Right renal pelvis (tissue), 4 donors: Measurements from ENCODE around the gene ULBP2. TPM values are rescaled to one million over a fixed set of nuclear protein-coding genes. Genes with fewer than 3 reads are reported as not detected.
"Not testable (repeated sequence)": the region's sequence is repeated elsewhere in the genome, so short reads cannot be mapped to it uniquely, and the experiment has no call there.

Experiments used
- DNase-seq, 4 donors: peaks; one replicate each; pipeline ENCODE4 v3.0.0-alpha.2; 2013; ENCODE audit warnings: low read depth in 4 of 4, low spot score in 3 of 4, missing footprints in 1 of 4
- polyA plus RNA-seq, 4 donors: library from polyadenylated mRNA; unstranded; fragments of 120-200 nt; gene quantifications; one replicate each; pipeline ENCODE4 v1.2.1, GENCODE V29; 2013; ENCODE audit not compliant: insufficient read length in 4 of 4

ULBP2 gene
- polyA plus RNA-seq, 4 donors, result 0.65 to 0.91 (median 0.67) TPM

- DNase-seq, result not testable (repeated sequence)
Observed at GRCh38 chr6:149908480-149908879, 33.3 kb upstream of the ULBP2 start.

GRCh38 chr6:149909701-149910470 lies 31.9 kb upstream of the ULBP2 start:
- no peak for DNase-seq

GRCh38 chr6:149910721-149911151 lies 31.1 kb upstream of the ULBP2 start:
- DNase-seq, result no peak

- not testable (repeated sequence) for DNase-seq
Observed at GRCh38 chr6:149912680-149913079, 29.1 kb upstream of the ULBP2 start.

- DNase-seq, result no peak
Observed at GRCh38 chr6:149913085-149913484, 28.7 kb upstream of the ULBP2 start.

DNA sequence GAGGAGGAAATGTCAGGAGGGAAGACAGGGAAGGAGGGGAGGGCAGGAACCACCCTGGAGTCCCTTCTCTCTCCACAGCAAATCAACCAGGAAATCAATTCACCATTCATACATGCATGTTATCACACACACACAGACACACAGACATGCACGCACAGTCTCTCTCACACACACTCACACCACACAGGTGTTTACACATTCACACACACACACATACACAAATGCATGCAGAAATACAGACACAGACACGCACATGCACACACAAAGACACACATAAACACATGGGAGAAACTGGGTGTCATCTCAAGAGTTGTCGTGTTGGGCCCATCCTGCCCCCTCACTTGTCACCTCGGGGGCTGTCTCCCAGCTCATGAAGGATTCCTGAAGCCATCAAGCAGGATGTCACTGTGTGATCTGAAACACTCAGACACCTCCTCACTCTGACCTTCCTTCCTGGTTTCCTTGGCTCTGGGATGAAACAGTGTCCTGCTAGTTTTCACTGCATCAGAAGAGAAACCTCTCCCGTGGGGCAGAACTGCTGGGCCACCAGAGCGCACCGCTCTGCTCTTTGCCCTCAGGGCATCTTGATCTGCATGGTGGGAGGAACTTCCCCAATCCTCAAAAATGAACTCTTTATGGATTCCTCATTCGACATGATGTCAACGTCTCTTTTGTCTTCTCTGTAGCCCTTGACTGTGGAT lies 28.1 kb upstream of the ULBP2 start:
- DNase-seq, result no peak

DNA sequence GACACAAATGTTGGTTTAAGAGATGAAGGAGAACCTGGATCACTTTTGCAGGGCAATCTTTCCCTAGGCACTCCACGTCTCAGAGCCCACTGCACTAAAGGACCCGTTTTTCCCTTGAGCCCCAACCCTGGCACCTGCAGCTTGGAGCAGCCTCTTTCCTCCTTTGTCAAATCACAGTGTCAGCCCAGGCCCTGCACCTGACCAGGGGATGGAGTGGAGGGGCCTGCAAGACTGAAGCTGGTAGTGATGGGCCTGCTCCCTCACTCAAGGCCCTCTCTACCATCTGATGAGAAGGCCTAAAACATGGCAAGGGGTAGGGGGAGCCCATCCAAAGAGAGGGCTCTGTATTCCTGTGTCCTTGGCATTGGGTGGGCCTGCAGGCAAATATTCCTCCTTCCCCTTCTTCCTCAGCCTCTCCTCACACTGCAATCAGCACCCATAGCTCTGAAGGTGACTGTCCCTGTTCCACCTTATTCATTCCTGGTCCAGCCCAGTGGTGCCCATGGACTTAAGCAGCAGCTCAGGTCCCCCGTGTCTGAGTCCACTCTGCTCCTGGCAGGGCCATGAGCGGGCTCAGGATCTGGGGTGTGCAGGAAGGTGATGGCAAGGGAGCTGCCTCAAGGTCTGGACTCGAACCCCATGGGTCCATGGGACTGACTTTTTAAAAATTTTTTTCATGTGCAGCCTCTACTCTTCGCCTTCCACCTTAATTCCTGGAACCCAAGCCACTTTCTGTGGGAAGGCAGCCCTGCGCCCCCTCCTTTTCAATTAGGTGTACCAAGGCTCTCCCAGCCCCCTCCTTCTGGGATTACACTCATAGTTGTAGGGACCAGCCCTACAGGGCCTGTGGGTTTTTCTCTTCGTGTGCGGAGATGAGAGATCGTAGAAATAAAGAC lies 25.6 kb upstream of the ULBP2 start:
- no peak for DNase-seq

GRCh38 chr6:149917679-149918078 lies 24.1 kb upstream of the ULBP2 start:
- no peak for DNase-seq

DNA sequence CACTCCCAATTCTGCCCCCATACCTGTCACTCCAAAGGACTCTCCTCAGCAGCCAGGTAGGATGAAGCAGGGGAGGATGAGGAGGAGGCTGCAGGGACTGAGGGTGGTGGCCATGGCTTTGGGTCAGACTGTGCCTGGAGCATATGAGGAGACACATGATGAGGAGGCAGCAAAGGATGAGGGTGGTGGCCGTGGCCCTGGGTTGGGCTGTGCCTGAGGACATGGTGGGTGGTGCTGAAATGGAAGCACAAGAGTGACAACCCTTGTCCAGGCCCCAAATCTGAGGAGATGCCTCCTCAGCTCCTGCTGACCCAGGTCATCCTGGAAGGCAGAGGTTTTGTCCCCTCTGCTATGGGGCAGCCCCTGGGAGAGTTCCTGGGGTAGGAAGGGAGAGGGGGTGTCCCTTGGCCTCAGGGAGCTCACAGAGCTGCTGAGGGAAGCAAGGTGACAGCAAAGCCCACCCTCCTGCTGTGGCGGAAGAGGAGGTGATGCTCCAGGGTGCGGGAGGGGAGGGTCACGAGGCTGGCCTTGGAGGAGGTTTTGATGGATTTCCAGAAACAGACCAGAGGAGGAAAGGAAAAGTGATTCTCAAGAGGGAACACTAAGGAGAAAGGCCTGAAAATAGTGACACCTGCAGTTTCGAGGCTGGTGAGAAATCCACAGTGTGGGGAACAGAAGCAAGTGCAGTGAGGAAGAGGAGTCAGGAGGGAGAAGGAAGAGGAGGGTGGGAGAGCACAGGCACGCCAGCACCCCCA lies 23.5 kb upstream of the ULBP2 start:
- DNase-seq, result no peak

GRCh38 chr6:149919126-149919833 lies 22.5 kb upstream of the ULBP2 start:
- DNase-seq, result not testable (repeated sequence)

GRCh38 chr6:149919834-149920225 lies 22.0 kb upstream of the ULBP2 start:
- DNase-seq, result no peak

DNA sequence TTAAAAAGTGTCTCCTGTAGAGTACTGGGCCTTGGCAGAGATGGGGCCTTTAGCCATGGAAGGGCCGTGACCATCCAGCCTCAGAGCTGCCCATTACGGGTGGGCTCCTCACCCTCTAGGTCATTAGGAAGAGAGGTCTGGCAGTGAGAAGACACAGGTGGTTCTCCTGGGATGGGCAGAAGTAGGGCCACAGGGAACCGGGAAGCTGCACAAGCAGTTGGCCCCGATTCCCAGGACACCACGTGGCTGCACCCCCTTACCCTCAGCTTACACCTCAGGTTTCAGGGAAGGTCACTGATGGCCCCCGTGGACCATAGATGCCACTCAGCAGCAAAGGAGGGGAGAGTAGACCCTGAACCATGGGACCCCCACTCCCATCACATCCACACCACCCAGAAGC lies 20.5 kb upstream of the ULBP2 start:
- no peak for DNase-seq

GRCh38 chr6:149922091-149922490 lies 19.7 kb upstream of the ULBP2 start:
- not testable (repeated sequence) for DNase-seq

- DNase-seq, result peak; percentile 73 to 84 (median 74)
Observed at GRCh38 chr6:149922642-149923326, 19.0 kb upstream of the ULBP2 start, which contains the start of gene RAET1G. Gene RAET1G, minus strand, starts transcription at chr6:149923121. Its CDS starts 111 bp downstream, at chr6:149923010.

DNA sequence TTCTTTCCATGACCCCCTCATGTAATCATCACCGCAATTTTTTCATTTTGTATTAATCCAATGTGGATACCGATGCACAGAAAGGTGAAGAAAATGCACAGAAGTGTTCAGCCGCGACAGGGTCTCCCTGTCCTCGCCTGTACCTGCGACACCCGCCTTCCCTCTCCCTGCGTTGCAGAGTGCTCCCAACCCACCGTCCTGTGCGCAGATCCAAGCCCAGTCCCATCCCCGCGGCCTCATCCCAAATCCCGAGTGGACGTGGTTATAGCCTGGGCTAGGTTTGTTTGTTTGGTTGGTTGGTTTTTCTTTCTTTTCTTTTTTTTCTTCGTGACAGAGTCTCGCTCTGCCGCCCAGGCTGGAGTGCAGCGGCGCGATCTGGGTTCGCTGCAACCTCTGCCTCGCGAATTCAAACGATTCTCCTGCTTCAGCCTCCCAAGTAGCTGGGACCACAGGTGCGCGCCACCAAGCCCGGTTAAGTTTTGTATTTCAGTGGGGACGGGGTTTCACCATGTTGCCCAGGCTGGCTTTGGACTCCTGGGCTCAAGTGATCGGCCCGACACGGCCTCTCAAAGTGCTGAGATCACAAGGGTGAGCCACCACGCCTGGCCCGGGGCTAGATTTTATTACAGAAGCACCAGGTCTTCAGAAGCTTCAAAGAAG lies 18.4 kb upstream of the ULBP2 start:
- no peak for DNase-seq

- no peak for DNase-seq
Observed at GRCh38 chr6:149924206-149924932, 17.4 kb upstream of the ULBP2 start.

DNA sequence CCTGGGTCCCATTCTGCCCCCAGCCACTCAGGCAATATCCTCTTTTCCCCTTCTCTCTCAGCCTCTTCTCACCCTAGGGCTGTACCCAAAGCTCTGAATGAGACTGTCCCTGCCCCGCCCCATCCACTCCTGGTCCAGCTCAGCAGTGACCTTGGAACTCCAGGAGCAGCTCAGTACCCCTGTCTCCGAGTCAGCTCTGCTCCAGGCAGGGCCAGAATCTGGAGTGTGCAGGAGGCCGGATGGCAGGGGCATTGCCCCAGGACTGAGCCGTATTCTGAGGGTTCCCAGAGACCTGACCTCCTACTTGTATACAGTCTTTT lies 16.9 kb upstream of the ULBP2 start:
- no peak for DNase-seq
